Activated CD8-positive, alpha-beta memory T cell treated with anti-CD3 and anti-CD28 coated beads, Interleukin-2, amount 50 U/mL, for 1 hour (primary cell): ENCODE data around the gene TIMM23.
"Not testable (repeated sequence)": the region's sequence is repeated elsewhere in the genome, so short reads cannot be mapped to it uniquely, and the experiment has no call there.

ENCODE experiments used
- DNase-seq: peaks from one replicate; pipeline ENCODE4 v3.0.0-alpha.2; 2020; ENCODE audit errors: extremely low read depth

Gene TIMM23

GRCh38 chr10:45972106-45972812 lies at the start of gene TIMM23:
TIMM23 (plus strand) TSS chr10:45972489; CDS start chr10:45972625, 136 bp downstream.
- DNase-seq: peak; percentile 40

- not testable (repeated sequence) for DNase-seq
Measured at GRCh38 chr10:45926790-45927189, 45.5 kb upstream of the TIMM23 start.

GRCh38 chr10:45931305-45931704 lies 41.0 kb upstream of the TIMM23 start:
- not testable (repeated sequence) for DNase-seq

GRCh38 chr10:45934788-45935187 lies 37.5 kb upstream of the TIMM23 start:
- DNase-seq: not testable (repeated sequence)

- not testable (repeated sequence) for DNase-seq
Measured at GRCh38 chr10:45939176-45939697, 33.1 kb upstream of the TIMM23 start.

- not testable (repeated sequence) for DNase-seq
Measured at GRCh38 chr10:45941196-45941595, 31.1 kb upstream of the TIMM23 start.

- not testable (repeated sequence) for DNase-seq
Measured at GRCh38 chr10:45945476-45945875, 26.8 kb upstream of the TIMM23 start.

GRCh38 chr10:45947363-45947762 lies 24.9 kb upstream of the TIMM23 start:
- DNase-seq: not testable (repeated sequence)

- DNase-seq: not testable (repeated sequence)
Measured at GRCh38 chr10:45948801-45949200, 23.5 kb upstream of the TIMM23 start.

GRCh38 chr10:45954367-45954766 lies 17.9 kb upstream of the TIMM23 start:
- not testable (repeated sequence) for DNase-seq

GRCh38 chr10:45956634-45957033 lies 15.7 kb upstream of the TIMM23 start:
- not testable (repeated sequence) for DNase-seq

- not testable (repeated sequence) for DNase-seq
Measured at GRCh38 chr10:45957928-45958327, 14.4 kb upstream of the TIMM23 start.

- DNase-seq: not testable (repeated sequence)
Measured at GRCh38 chr10:45962686-45963452, 9.4 kb upstream of the TIMM23 start.

- DNase-seq: not testable (repeated sequence)
Measured at GRCh38 chr10:45971019-45971418, 1.3 kb upstream of the TIMM23 start.

- not testable (repeated sequence) for DNase-seq
Measured at GRCh38 chr10:45971742-45972105, 565 bp upstream of the TIMM23 start.

- not testable (repeated sequence) for DNase-seq
Measured at GRCh38 chr10:45972813-45973169, 502 bp downstream of the TIMM23 start.

GRCh38 chr10:45974041-45974440 lies 1.8 kb downstream of the TIMM23 start:
- DNase-seq: not testable (repeated sequence)

- not testable (repeated sequence) for DNase-seq
Measured at GRCh38 chr10:45978554-45978953, 6.3 kb downstream of the TIMM23 start.

- not testable (repeated sequence) for DNase-seq
Measured at GRCh38 chr10:45981367-45981766, 9.1 kb downstream of the TIMM23 start.

GRCh38 chr10:45983538-45984186 lies 11.4 kb downstream of the TIMM23 start:
- DNase-seq: peak; percentile 21

- not testable (repeated sequence) for DNase-seq
Measured at GRCh38 chr10:45984473-45984872, 12.2 kb downstream of the TIMM23 start.

- DNase-seq: not testable (repeated sequence)
Measured at GRCh38 chr10:45985590-45985989, 13.3 kb downstream of the TIMM23 start.
